GM18507 (cell line): ENCODE data around the gene GXYLT2.
"Not testable (repeated sequence)": the region's sequence is repeated elsewhere in the genome, so short reads cannot be mapped to it uniquely, and the experiment has no call there.

ENCODE experiments used
- DNase-seq: peaks from one replicate; pipeline ENCODE4 v3.0.0; 2011; ENCODE audit warnings: low read depth; ENCODE audit not compliant: insufficient read length; ENCODE audit errors: extremely low spot score
- FAIRE-seq: peaks from 2 replicates; lab custom pipeline; 2011; peaks lifted over from hg19 to GRCh38; lab: Jason Lieb, UNC

GXYLT2 gene

GRCh38 chr3:72998466-72998865 lies 110.6 kb downstream of the GXYLT2 start:
- FAIRE-seq (no peak), DNase-seq (no peak)

GRCh38 chr3:72999951-73000350 lies 112.1 kb downstream of the GXYLT2 start:
- no peak for DNase-seq
- FAIRE-seq: no peak

GRCh38 chr3:73003050-73003449 lies 115.2 kb downstream of the GXYLT2 start:
- not testable (repeated sequence) for FAIRE-seq

GRCh38 chr3:73004316-73004715 lies 116.5 kb downstream of the GXYLT2 start:
- FAIRE-seq (no peak), DNase-seq (no peak)

More at GRCh38 chr3:73003050-73003449, 115.2 kb downstream of the GXYLT2 start:
- DNase-seq: not testable (repeated sequence)

- DNase-seq (no peak), FAIRE-seq (no peak)
Measured at GRCh38 chr3:73007992-73008712, 120.3 kb downstream of the GXYLT2 start.

- no peak for DNase-seq
- FAIRE-seq: no peak
Measured at GRCh38 chr3:73009008-73009407, 121.2 kb downstream of the GXYLT2 start.

GRCh38 chr3:73009750-73010149 lies 121.9 kb downstream of the GXYLT2 start:
- FAIRE-seq (no peak), DNase-seq (no peak)

- FAIRE-seq: no peak
- DNase-seq: no peak
Measured at GRCh38 chr3:73010158-73010557, 122.3 kb downstream of the GXYLT2 start.

GRCh38 chr3:73018298-73018697 lies 130.5 kb downstream of the GXYLT2 start:
- FAIRE-seq (no peak), DNase-seq (no peak)

- no peak for FAIRE-seq
Measured at GRCh38 chr3:73018790-73019441, 131.1 kb downstream of the GXYLT2 start.

GRCh38 chr3:73021301-73021835 lies 133.5 kb downstream of the GXYLT2 start:
- no peak for FAIRE-seq
- no peak for DNase-seq

More at GRCh38 chr3:73018790-73019441, 131.1 kb downstream of the GXYLT2 start:
- DNase-seq: no peak

- FAIRE-seq: no peak
- no peak for DNase-seq
Measured at GRCh38 chr3:73024836-73025235, 137.0 kb downstream of the GXYLT2 start.

- FAIRE-seq (no peak), DNase-seq (no peak)
Measured at GRCh38 chr3:73026111-73026759, 138.4 kb downstream of the GXYLT2 start.
